Measurements from ENCODE around the gene SMURF1. TPM values are rescaled to one million over a fixed set of nuclear protein-coding genes. Genes with fewer than 3 reads are reported as not detected.

Gene SMURF1
- total RNA-seq, 1 donor: 23.5 TPM

- DNase-seq (ENCODE audit: insufficient read length, low spot score, missing footprints): peak; percentile 76
- no peaks in the 10 kb centered on the region for H4K20me1 ChIP-seq (ENCODE audit: insufficient read depth, low read length)
- no peaks in the 10 kb centered on the region for H3K9me3 ChIP-seq (ENCODE audit: low read depth, low read length)
- peaks cover 60% of the 10 kb centered on the region for H3K36me3 ChIP-seq (ENCODE audit: insufficient read depth, low read length)
- no peak overlapping the region for H3K4me3 ChIP-seq (ENCODE audit: insufficient read depth, low read length)
- H3K27me3 ChIP-seq (ENCODE audit: insufficient read depth, low read length): no peaks in the 10 kb centered on the region
- no peak overlapping the region for H2AFZ ChIP-seq (ENCODE audit: low read length)
- no peaks in the 10 kb centered on the region for H3K4me1 ChIP-seq (ENCODE audit: insufficient read depth, low read length)
- no peak overlapping the region for H3K4me2 ChIP-seq (ENCODE audit: insufficient read depth, low read length)
- no peak overlapping the region for H3K27ac ChIP-seq (ENCODE audit: low read depth, low read length)
- H3K79me2 ChIP-seq (ENCODE audit: insufficient read depth, low read length): peaks cover 4% of the 10 kb centered on the region
- TF ChIP-seq CTCF (IDR thresholded peaks at IDR 0.05; ENCODE audit: extremely low read depth, low read depth, low read length): no peak
These were observed 129.6 kb downstream of the SMURF1 start for GRCh38 chr7:99014113-99014985.

DNA sequence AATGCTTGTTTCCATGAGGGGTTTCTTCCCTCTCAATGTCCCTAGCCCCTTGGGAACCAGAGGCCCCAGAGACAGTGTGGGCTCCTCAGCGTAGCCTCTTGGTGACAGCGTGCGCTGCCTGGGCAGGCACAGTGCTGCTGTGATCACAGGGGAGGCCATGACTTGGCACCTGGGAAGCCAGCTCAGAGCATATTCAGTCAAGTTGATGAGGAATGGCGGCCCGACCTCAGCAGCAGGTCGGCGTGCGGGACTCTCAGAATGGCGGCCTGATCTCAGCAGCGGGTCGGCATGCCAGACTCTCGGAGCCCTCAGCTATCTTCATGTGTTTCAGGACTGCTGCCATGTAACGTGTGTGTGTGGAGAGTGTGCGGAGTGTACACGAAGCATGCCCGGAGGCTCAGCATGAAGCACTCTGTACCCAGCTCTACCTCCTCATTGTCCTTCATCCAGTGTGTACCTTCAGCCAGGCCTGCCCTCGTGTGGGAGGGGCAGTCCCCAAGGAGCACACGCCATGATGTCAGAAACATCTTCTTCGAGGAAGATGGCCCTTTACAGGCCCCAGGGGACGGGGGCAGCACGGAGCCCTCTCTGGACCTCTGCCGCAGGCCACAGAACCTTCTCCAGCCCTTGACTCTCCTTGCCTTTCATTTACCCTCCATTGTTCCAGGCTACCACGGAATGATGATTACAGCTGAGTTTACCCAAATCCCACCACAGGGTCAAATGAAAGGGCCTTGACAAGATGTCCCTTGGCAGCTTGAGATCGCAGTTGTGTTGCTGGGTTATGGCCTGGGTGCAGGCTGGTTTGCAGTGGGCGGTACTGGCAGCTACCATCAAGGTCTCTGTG lies 130.4 kb downstream of the SMURF1 start:
- TF ChIP-seq CTCF (IDR thresholded peaks at IDR 0.05; ENCODE audit: extremely low read depth, low read depth, low read length): no peak
- H3K27ac ChIP-seq (ENCODE audit: low read depth, low read length): no peak overlapping the region
- no peaks in the 10 kb centered on the region for H3K4me1 ChIP-seq (ENCODE audit: insufficient read depth, low read length)
- no peaks in the 10 kb centered on the region for H3K27me3 ChIP-seq (ENCODE audit: insufficient read depth, low read length)
- no peaks in the 10 kb centered on the region for H3K9me3 ChIP-seq (ENCODE audit: low read depth, low read length)
- H3K36me3 ChIP-seq (ENCODE audit: insufficient read depth, low read length): peaks cover 67% of the 10 kb centered on the region
- H3K79me2 ChIP-seq (ENCODE audit: insufficient read depth, low read length): peaks cover 2% of the 10 kb centered on the region
- H4K20me1 ChIP-seq (ENCODE audit: insufficient read depth, low read length): no peaks in the 10 kb centered on the region
- peak; percentile 59 for DNase-seq (ENCODE audit: insufficient read length, low spot score, missing footprints)
- no peak overlapping the region for H3K4me3 ChIP-seq (ENCODE audit: insufficient read depth, low read length)
- no peak overlapping the region for H3K4me2 ChIP-seq (ENCODE audit: insufficient read depth, low read length)
- H2AFZ ChIP-seq (ENCODE audit: low read length): no peak overlapping the region

DNA sequence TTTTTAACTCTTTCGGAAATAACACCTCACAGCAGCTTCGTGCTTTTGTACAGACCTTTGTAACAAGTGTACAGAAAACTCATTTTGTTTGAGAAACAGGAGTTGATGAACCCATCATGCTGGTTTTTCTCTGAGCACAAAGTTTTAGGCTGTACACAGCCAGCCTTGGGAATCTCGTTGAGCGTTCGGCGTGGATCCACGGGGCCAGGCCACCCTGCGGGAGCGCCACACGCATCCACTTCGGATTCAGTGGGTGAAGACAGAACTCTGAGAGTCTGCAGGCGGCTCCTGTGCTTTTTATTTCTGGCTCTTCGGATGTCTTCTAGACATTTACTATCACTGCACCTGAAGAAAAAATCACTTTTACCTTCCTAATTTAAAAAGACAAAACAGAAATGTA lies 131.2 kb downstream of the SMURF1 start:
- Histone ChIP-seq H3K27ac (ENCODE audit: low read depth, low read length) (no peak overlapping the region), H3K4me2 (ENCODE audit: insufficient read depth, low read length) (no peak overlapping the region), H2AFZ (ENCODE audit: low read length) (no peak overlapping the region), H3K36me3 (ENCODE audit: insufficient read depth, low read length) (peaks cover 72% of the 10 kb centered on the region), H3K4me1 (ENCODE audit: insufficient read depth, low read length) (no peaks in the 10 kb centered on the region), H3K27me3 (ENCODE audit: insufficient read depth, low read length) (no peaks in the 10 kb centered on the region), H4K20me1 (ENCODE audit: insufficient read depth, low read length) (no peaks in the 10 kb centered on the region), H3K4me3 (ENCODE audit: insufficient read depth, low read length) (no peak overlapping the region), H3K9me3 (ENCODE audit: low read depth, low read length) (no peaks in the 10 kb centered on the region), H3K79me2 (ENCODE audit: insufficient read depth, low read length) (no peaks in the 10 kb centered on the region)
- no peak for TF ChIP-seq CTCF (IDR thresholded peaks at IDR 0.05; ENCODE audit: extremely low read depth, low read depth, low read length)
- peak; percentile 70 for DNase-seq (ENCODE audit: insufficient read length, low spot score, missing footprints)
